Neural progenitor cell (in vitro differentiated cells): ENCODE data around the gene CD3D. TPM values are rescaled to one million over a fixed set of nuclear protein-coding genes. Genes with fewer than 3 reads are reported as not detected.

ENCODE experiments used
- DNase-seq: peaks from one replicate; pipeline ENCODE4 v3.0.0-alpha.2; 2016; ENCODE audit warnings: low spot score
- H2AFZ ChIP-seq: fragments of 200-600 bp; sonication (generic); replicated peaks from 2 replicates; pipeline ENCODE4 v1.6.1; 2016; ENCODE audit warnings: antibody characterized with exemption
- H3F3A ChIP-seq: fragments of 200-600 bp; sonication (generic); 2 replicates; pipeline ENCODE4 v1.6.1; 2016; ENCODE audit warnings: antibody characterized with exemption, low read depth
- H3K27ac ChIP-seq: fragments of 200-600 bp; sonication (generic); 2 replicates; pipeline ENCODE4 v1.5.1; 2016; ENCODE audit warnings: mild to moderate bottlenecking
- H3K27me3 ChIP-seq: fragments of 200-600 bp; sonication (generic); 2 replicates; pipeline ENCODE4 v1.6.1; 2016; ENCODE audit warnings: mild to moderate bottlenecking, moderate library complexity
- H3K36me3 ChIP-seq: fragments of 200-600 bp; sonication (generic); 2 replicates; pipeline ENCODE4 v1.5.1; 2016
- H3K4me1 ChIP-seq: fragments of 200-600 bp; sonication (generic); 2 replicates; pipeline ENCODE4 v1.6.1; 2016; ENCODE audit warnings: mixed run types
- H3K4me2 ChIP-seq: fragments of 200-600 bp; sonication (generic); 2 replicates; pipeline ENCODE4 v1.6.1; 2016
- H3K4me3 ChIP-seq: fragments of 200-600 bp; sonication (generic); 2 replicates; pipeline ENCODE4 v1.5.1; 2016
- H3K79me2 ChIP-seq: fragments of 200-600 bp; sonication (generic); 2 replicates; pipeline ENCODE4 v1.6.1; 2016; ENCODE audit warnings: low read depth
- H3K9ac ChIP-seq: fragments of 200-600 bp; sonication (generic); 2 replicates; pipeline ENCODE4 v1.6.1; 2016
- H3K9me3 ChIP-seq: fragments of 200-600 bp; sonication (generic); 2 replicates; pipeline ENCODE4 v1.5.1; 2016; ENCODE audit warnings: low read depth
- H4K20me1 ChIP-seq: fragments of 200-600 bp; sonication (generic); 2 replicates; pipeline ENCODE4 v1.6.1; 2016; ENCODE audit warnings: low read depth
- H3K27ac Mint-ChIP-seq: 3 replicates; pipeline ENCODE4 v1.8.0; 2021; ENCODE audit warnings: mixed read lengths
- H3K27me3 Mint-ChIP-seq: 2 replicates; pipeline ENCODE4 v1.8.0; 2022; ENCODE audit warnings: low read depth, mild to moderate bottlenecking, inconsistent platforms, moderate library complexity, mixed read lengths; ENCODE audit not compliant: insufficient read depth
- H3K36me3 Mint-ChIP-seq: 3 replicates; pipeline ENCODE4 v1.8.0; 2021; ENCODE audit warnings: mixed read lengths
- H3K4me1 Mint-ChIP-seq: 3 replicates; pipeline ENCODE4 v1.8.0; 2021; ENCODE audit warnings: mixed read lengths
- H3K4me3 Mint-ChIP-seq: 3 replicates; pipeline ENCODE4 v1.8.0; 2021; ENCODE audit warnings: mild to moderate bottlenecking, moderate library complexity, mixed read lengths
- H3K9me3 Mint-ChIP-seq: 3 replicates; pipeline ENCODE4 v1.8.0; 2020; ENCODE audit warnings: mixed read lengths
- CTCF ChIP-seq: fragments of 200-600 bp; sonication (generic); IDR thresholded peaks from 2 replicates; pipeline ENCODE4 v1.5.1; 2017; ENCODE audit warnings: antibody characterized with exemption, mild to moderate bottlenecking
- EZH2 ChIP-seq: fragments of 200-600 bp; sonication (generic); IDR thresholded peaks from 2 replicates; pipeline ENCODE4 v1.6.1; 2017; ENCODE audit warnings: antibody characterized with exemption, mild to moderate bottlenecking, moderate library complexity
- EZH2phosphoT487 ChIP-seq: fragments of 200-600 bp; sonication (generic); IDR thresholded peaks from 2 replicates; pipeline ENCODE4 v1.6.1; 2017; ENCODE audit warnings: antibody characterized with exemption
- total RNA-seq: library from RNA; depleted of rRNA; stranded (reverse); fragments of >200 nt; gene quantifications from 2 replicates; pipeline ENCODE4 v1.2.3, GENCODE V29; 2015; ENCODE audit warnings: low replicate concordance

CD3D gene
- total RNA-seq, 1 donor from 2014 or later: not detected

GRCh38 chr11:118373871-118374270 is 31.4 kb upstream of the CD3D start:
- Mint-ChIP-seq H3K4me1 (no peaks in the 10 kb centered on the region), H3K27me3 (no peaks in the 10 kb centered on the region), H3K36me3 (peaks cover 12% of the 10 kb centered on the region), H3K9me3 (no peaks in the 10 kb centered on the region), H3K27ac (no peak overlapping the region), H3K4me3 (no peak overlapping the region)
- TF ChIP-seq EZH2 (no peak), CTCF (no peak), EZH2phosphoT487 (no peak)
- no peak overlapping the region for H3K9ac ChIP-seq
- H3K4me3 ChIP-seq: no peak overlapping the region
- H3F3A ChIP-seq: no peaks in the 10 kb centered on the region
- H4K20me1 ChIP-seq: no peaks in the 10 kb centered on the region
- no peaks in the 10 kb centered on the region for H3K4me1 ChIP-seq
- H3K9me3 ChIP-seq: no peaks in the 10 kb centered on the region
- peaks cover 13% of the 10 kb centered on the region for H3K36me3 ChIP-seq
- no peak for DNase-seq
- H3K27ac ChIP-seq: no peak overlapping the region
- H3K79me2 ChIP-seq: no peaks in the 10 kb centered on the region
- H3K27me3 ChIP-seq: no peaks in the 10 kb centered on the region
- H2AFZ ChIP-seq: no peak overlapping the region
- H3K4me2 ChIP-seq: no peak overlapping the region

- no peak overlapping the region for H3K4me3 Mint-ChIP-seq
Measured at GRCh38 chr11:118373263-118373662, 30.8 kb upstream of the CD3D start.

GRCh38 chr11:118370774-118371173 is 28.3 kb upstream of the CD3D start:
- Histone ChIP-seq H3F3A (no peaks in the 10 kb centered on the region), H3K27ac (no peak overlapping the region), H3K27me3 (no peaks in the 10 kb centered on the region), H3K9me3 (no peaks in the 10 kb centered on the region), H3K4me3 (no peak overlapping the region), H3K4me1 (no peaks in the 10 kb centered on the region), H3K36me3 (peaks cover 8% of the 10 kb centered on the region), H2AFZ (no peak overlapping the region), H3K9ac (no peak overlapping the region), H3K4me2 (no peak overlapping the region), H4K20me1 (no peaks in the 10 kb centered on the region), H3K79me2 (no peaks in the 10 kb centered on the region)
- H3K36me3 Mint-ChIP-seq: peaks cover 17% of the 10 kb centered on the region
- no peaks in the 10 kb centered on the region for H3K9me3 Mint-ChIP-seq
- H3K27ac Mint-ChIP-seq: no peak overlapping the region
- no peaks in the 10 kb centered on the region for H3K27me3 Mint-ChIP-seq
- TF ChIP-seq EZH2phosphoT487 (no peak), CTCF (no peak), EZH2 (no peak)
- H3K4me1 Mint-ChIP-seq: no peaks in the 10 kb centered on the region
- DNase-seq: no peak
- H3K4me3 Mint-ChIP-seq: no peak overlapping the region

More at GRCh38 chr11:118373263-118373662, 30.8 kb upstream of the CD3D start:
- Histone ChIP-seq H3K36me3 (peaks cover 10% of the 10 kb centered on the region), H3K9me3 (no peaks in the 10 kb centered on the region), H3K27ac (no peak overlapping the region), H3K4me2 (no peak overlapping the region), H3K4me3 (no peak overlapping the region), H3F3A (no peaks in the 10 kb centered on the region), H3K4me1 (no peaks in the 10 kb centered on the region), H4K20me1 (no peaks in the 10 kb centered on the region), H3K79me2 (no peaks in the 10 kb centered on the region), H2AFZ (no peak overlapping the region), H3K9ac (no peak overlapping the region), H3K27me3 (no peaks in the 10 kb centered on the region)
- peaks cover 17% of the 10 kb centered on the region for H3K36me3 Mint-ChIP-seq
- H3K4me1 Mint-ChIP-seq: no peaks in the 10 kb centered on the region
- TF ChIP-seq EZH2: no peak
- no peak for TF ChIP-seq CTCF
- TF ChIP-seq EZH2phosphoT487: no peak
- H3K27me3 Mint-ChIP-seq: no peaks in the 10 kb centered on the region
- no peak overlapping the region for H3K27ac Mint-ChIP-seq
- H3K9me3 Mint-ChIP-seq: no peaks in the 10 kb centered on the region
- no peak for DNase-seq

GRCh38 chr11:118366287-118366686 is 23.8 kb upstream of the CD3D start:
- H3K4me1 ChIP-seq: no peaks in the 10 kb centered on the region
- H3K79me2 ChIP-seq: peaks cover 6% of the 10 kb centered on the region
- peaks cover 3% of the 10 kb centered on the region for H3K36me3 ChIP-seq
- Mint-ChIP-seq H3K36me3 (peaks cover 11% of the 10 kb centered on the region), H3K27me3 (no peaks in the 10 kb centered on the region), H3K9me3 (no peaks in the 10 kb centered on the region), H3K4me1 (no peaks in the 10 kb centered on the region), H3K27ac (no peak overlapping the region), H3K4me3 (no peak overlapping the region)
- no peak overlapping the region for H3K9ac ChIP-seq
- no peaks in the 10 kb centered on the region for H4K20me1 ChIP-seq
- no peaks in the 10 kb centered on the region for H3K9me3 ChIP-seq
- H2AFZ ChIP-seq: no peak overlapping the region
- no peak overlapping the region for H3K27ac ChIP-seq
- no peaks in the 10 kb centered on the region for H3F3A ChIP-seq
- no peak overlapping the region for H3K4me2 ChIP-seq
- no peaks in the 10 kb centered on the region for H3K27me3 ChIP-seq
- no peak for DNase-seq
- TF ChIP-seq EZH2 (no peak), EZH2phosphoT487 (no peak), CTCF (no peak)
- no peak overlapping the region for H3K4me3 ChIP-seq
